GM12878 (cell line): ENCODE measurements around the gene COBLL1. TPM values are rescaled to one million over a fixed set of nuclear protein-coding genes. Genes with fewer than 3 reads are reported as not detected.

Experiments used
- ATAC-seq: fragments of 200-7000 bp; cut with Tn5 transposase; 3 replicates; pipeline ENCODE4 v1.9.1; 2020; ENCODE audit warnings: mild to moderate bottlenecking, moderate library complexity
- BruUV-seq: library from RNA; stranded (reverse); fragments of 400-500 nt; replicated peaks from 2 replicates; lab custom pipeline; 2021; lab: Mats Ljungman, UMichigan
- CTCF ChIA-PET: fragments of 300-600 bp; sonication (Branson Sonifier 250); formaldehyde crosslinking; extraction: SDS; loops from one replicate; lab custom pipeline; 2021; ENCODE audit warnings: inconsistent platforms; lab: Yijun Ruan, JAX
- POLR2A ChIA-PET: fragments of 350-600 bp; formaldehyde crosslinking; extraction: SDS; loops from one replicate; lab custom pipeline; 2021; ENCODE audit warnings: inconsistent platforms; lab: Charles Lee
- RAD21 ChIA-PET: fragments of 300-600 bp; sonication (Branson Sonifier 250); formaldehyde crosslinking; loops from one replicate; lab custom pipeline; 2023; ENCODE audit warnings: antibody characterized with exemption; ENCODE audit not compliant: unreplicated experiment; lab: Charles Lee
- SMC1A ChIA-PET: fragments of 300-600 bp; sonication (Branson Sonifier 250); formaldehyde crosslinking; loops from one replicate; lab custom pipeline; 2023; ENCODE audit not compliant: unreplicated experiment, uncharacterized antibody; lab: Charles Lee
- DNase-seq: peaks from one replicate; pipeline ENCODE4 v3.0.0-alpha.2; 2011; ENCODE audit warnings: low read depth, low spot score
- FAIRE-seq: peaks from 3 replicates; lab custom pipeline; 2011; peaks lifted over from hg19 to GRCh38; lab: Jason Lieb, UNC
- H2AFZ ChIP-seq: 2 replicates; pipeline ENCODE4 v1.6.0; 2011; ENCODE audit warnings: low read depth, low read length, control low read depth; ENCODE audit not compliant: control insufficient read depth
- H3K27ac ChIP-seq: 2 replicates; pipeline ENCODE4 v1.5.1; 2011; ENCODE audit warnings: control low read depth; ENCODE audit not compliant: control insufficient read depth, insufficient read depth
- H3K27me3 ChIP-seq, 2 experiments: replicated peaks in 1 of 2; 2 replicates each; pipeline versions ENCODE4 v1.6.0 to v1.6.1; 2011; ENCODE audit warnings: low read length in 1 of 2; ENCODE audit not compliant: control insufficient read depth in 2 of 2, insufficient read depth in 2 of 2
- H3K36me3 ChIP-seq, 2 experiments: 2 replicates each; pipeline ENCODE4 v1.5.1; 2011; ENCODE audit warnings: low read length in 1 of 2; ENCODE audit not compliant: control insufficient read depth in 2 of 2, insufficient read depth in 2 of 2
- H3K4me1 ChIP-seq: 2 replicates; pipeline ENCODE4 v1.6.1; 2011; ENCODE audit warnings: mild to moderate bottlenecking, low read length, moderate library complexity, mixed read lengths; ENCODE audit not compliant: control insufficient read depth, insufficient read depth
- H3K4me2 ChIP-seq: 2 replicates; pipeline ENCODE4 v1.6.0; 2011; ENCODE audit warnings: control low read depth; ENCODE audit not compliant: control insufficient read depth, insufficient read depth
- H3K4me3 ChIP-seq: fragments of 200-600 bp; sonication (generic); 2 replicates; pipeline ENCODE4 v1.5.1; 2016
- H3K79me2 ChIP-seq: 2 replicates; pipeline ENCODE4 v1.6.0; 2011; ENCODE audit warnings: low read length; ENCODE audit not compliant: control insufficient read depth, insufficient read depth
- H3K9ac ChIP-seq: 2 replicates; pipeline ENCODE4 v1.8.0; 2011; ENCODE audit warnings: low read length, control low read depth, mixed read lengths; ENCODE audit not compliant: control insufficient read depth, insufficient read depth
- H3K9me3 ChIP-seq: replicated peaks from 3 replicates; pipeline ENCODE4 v1.5.1; 2011; ENCODE audit warnings: mild to moderate bottlenecking, low read length; ENCODE audit not compliant: control insufficient read depth, insufficient read depth
- H4K20me1 ChIP-seq: 2 replicates; pipeline ENCODE4 v1.6.0; 2011; ENCODE audit not compliant: control insufficient read depth, insufficient read depth
- ASH2L ChIP-seq: fragments of 300-600, 200-600 bp; sonication (generic); IDR thresholded peaks from 2 replicates; pipeline ENCODE4 v1.6.1; 2017; ENCODE audit warnings: low read depth, mild to moderate bottlenecking, borderline replicate concordance
- BRCA1 ChIP-seq: IDR thresholded peaks from 2 replicates; pipeline ENCODE4 v1.6.1; 2011; ENCODE audit warnings: low read depth, low read length, improper control_type of control experiment
- CBX3 ChIP-seq: fragments of 200-600 bp; sonication (generic); IDR thresholded peaks from 2 replicates; pipeline ENCODE4 v1.6.1; 2016; ENCODE audit warnings: low read depth, borderline replicate concordance
- ELK1 ChIP-seq: IDR thresholded peaks from 2 replicates; pipeline ENCODE4 v1.6.1; 2012; ENCODE audit warnings: low read depth, low read length, improper control_type of control experiment
- FOXM1 ChIP-seq: IDR thresholded peaks from 2 replicates; pipeline ENCODE4 v1.6.1; 2012; ENCODE audit warnings: low read depth, mild to moderate bottlenecking, inconsistent platforms, low read length, moderate library complexity
- IRF3 ChIP-seq: fragments of 450-650 bp; IDR thresholded peaks from 2 replicates; pipeline ENCODE4 v1.6.1; 2014; ENCODE audit warnings: mild to moderate bottlenecking
- IRF5 ChIP-seq: fragments of 450-650 bp; IDR thresholded peaks from 2 replicates; pipeline ENCODE4 v1.6.1; 2017; ENCODE audit warnings: borderline replicate concordance
- NFYB ChIP-seq: IDR thresholded peaks from 2 replicates; pipeline ENCODE4 v1.6.1; 2011; ENCODE audit warnings: low read depth, mild to moderate bottlenecking, low read length, improper control_type of control experiment, moderate library complexity; ENCODE audit not compliant: insufficient read depth
- NKRF ChIP-seq: fragments of 450-650 bp; conservative IDR thresholded peaks from 2 replicates; pipeline ENCODE4 v1.6.1; 2017; ENCODE audit warnings: mild to moderate bottlenecking, moderate library complexity
- NR2C1 ChIP-seq: fragments of 450-650 bp; IDR thresholded peaks from 2 replicates; pipeline ENCODE4 v1.6.1; 2017; ENCODE audit warnings: antibody characterized with exemption, mild to moderate bottlenecking, moderate library complexity
- POLR2A ChIP-seq: IDR thresholded peaks from 2 replicates; pipeline ENCODE4 v1.6.1; 2011; ENCODE audit warnings: low read depth, mild to moderate bottlenecking, low read length
- RAD51 ChIP-seq: fragments of 450-650 bp; IDR thresholded peaks from 2 replicates; pipeline ENCODE4 v1.6.1; 2016; ENCODE audit warnings: moderate library complexity, mild to moderate bottlenecking, inconsistent platforms
- SREBF2 ChIP-seq: IDR thresholded peaks from 2 replicates; pipeline ENCODE4 v1.6.1; 2012; ENCODE audit warnings: mild to moderate bottlenecking, low read length
- ZNF274 ChIP-seq: IDR thresholded peaks from one replicate; pipeline ENCODE4 v1.8.0; 2011; ENCODE audit not compliant: insufficient read length, insufficient read depth
- ZNF384 ChIP-seq: IDR thresholded peaks from 2 replicates; pipeline ENCODE4 v1.6.1; 2012; ENCODE audit warnings: low read depth, mild to moderate bottlenecking, low read length, improper control_type of control experiment, borderline replicate concordance
- ZNF592 ChIP-seq: fragments of 450-650 bp; IDR thresholded peaks from 2 replicates; pipeline ENCODE4 v1.6.1; 2017; ENCODE audit warnings: mild to moderate bottlenecking, moderate library complexity
- WGBS: methylation state at CpG from one replicate; pipeline ENCODE4 v1.1.6; 2016; ENCODE audit warnings: low lambda C conversion rate; ENCODE audit not compliant: insufficient replicate concordance, insufficient coverage; ENCODE audit errors: missing lambda C conversion rate; 5-methylcytosine and 5-hydroxymethylcytosine counted together
- in situ Hi-C: fragments of 300-500 bp; cut with MboI; formaldehyde crosslinking; loops from 9 replicates; pipeline ENCODE4 v1.14.3; 2018; ENCODE audit warnings: mixed read lengths
- intact Hi-C: fragments of 100-400 bp; cut with micrococcal nuclease; formaldehyde crosslinking; loops from one replicate; pipeline ENCODE4 v1.14.2; 2022; ENCODE audit not compliant: unreplicated experiment
- polyA plus RNA-seq, 11 experiments: library from polyadenylated mRNA; depleted of rRNA in 4 of 11; unstranded in 6 of 11; stranded (reverse) in 5 of 11; fragments of >200 nt; fragmentation: Nextera tagmentation in 4 of 11; fragmentation: Illumina TruSeq in 1 of 11; extraction: Ambion mirVana in 4 of 11; extraction: Trizol in 1 of 11; gene quantifications; 1 replicate in 1 of 11; 2 replicates in 10 of 11; pipeline versions ENCODE4 v1.2.1 to v1.2.3, GENCODE V29; 2011 to 2016; ENCODE audit warnings: inconsistent platforms in 2 of 11, missing spikeins in 2 of 11, low read depth in 1 of 11
- total RNA-seq, 4 experiments: library from RNA; depleted of rRNA in 3 of 4; stranded (reverse); fragments of >200 nt in 3 of 4; fragmentation: Illumina TruSeq in 1 of 4; extraction: Trizol in 1 of 4; gene quantifications; 2 replicates each; pipeline versions ENCODE4 v1.2.1 to v1.2.3, GENCODE V29; 2013 to 2021

The COBLL1 gene
- total and polyA plus RNA-seq, 10 of the 15 experiments (the other 5 are each of a cell fraction or from before 2014, with no cell fraction given) = 0.46 TPM; not detected in 9

- Histone ChIP-seq H3K9me3 (no peaks in the 10 kb centered on the region), H3K9ac (no peak overlapping the region), H2AFZ (no peak overlapping the region), H3K79me2 (no peaks in the 10 kb centered on the region), H3K36me3 (no peaks in the 10 kb centered on the region), H3K4me2 (no peak overlapping the region), H4K20me1 (no peaks in the 10 kb centered on the region), H3K27me3 (no peaks in the 10 kb centered on the region; a peak in 1 of 4 replicates), H3K4me1 (no peaks in the 10 kb centered on the region), H3K4me3 (no peak overlapping the region), H3K27ac (no peak overlapping the region)
- WGBS = 58% methylated on average over 9 of the region's 9 CpGs
- intact Hi-C loops (no loop called here), in situ Hi-C loops (no loop called here)
- RAD21 ChIA-PET = no interaction called here
- no TSS peak for BruUV-seq
- SMC1A ChIA-PET = interaction anchor here (1.2 to 2.2 kb wide), 2 partner anchors 9 to 22 kb away, joined by 4 to 7 read pairs; no protein-coding TSS in a partner anchor
- CTCF ChIA-PET = no interaction called here
- DNase-seq = no peak
- POLR2A ChIA-PET = no interaction called here
- no peak for ATAC-seq
- no peak for FAIRE-seq
- TF ChIP-seq NKRF = no peak
- no peak for TF ChIP-seq BRCA1
- no peak for TF ChIP-seq SREBF2
- TF ChIP-seq ZNF274 = no peak
- TF ChIP-seq NR2C1 = no peak
- TF ChIP-seq RAD51 = no peak
- TF ChIP-seq ZNF592 = no peak
- TF ChIP-seq IRF5 = no peak
- TF ChIP-seq NFYB = no peak
- no peak for TF ChIP-seq ZNF384
- TF ChIP-seq CBX3 = no peak
- no peak for TF ChIP-seq IRF3
- no peak for TF ChIP-seq POLR2A
- TF ChIP-seq FOXM1 = no peak
- TF ChIP-seq ASH2L = no peak
- no peak for TF ChIP-seq ELK1
Measured at GRCh38 chr2:164882276-164882675, 40.7 kb upstream of the COBLL1 start.
